Karpas-422 (cell line): ENCODE measurements around the gene CD164L2. TPM values are rescaled to one million over a fixed set of nuclear protein-coding genes. Genes with fewer than 3 reads are reported as not detected.

Experiments used
- DNase-seq: peaks from one replicate; pipeline ENCODE4 v3.0.0-alpha.2; 2015
- H2AFZ ChIP-seq: fragments of 200-600 bp; sonication (generic); 2 replicates; pipeline ENCODE4 v1.6.1; 2014; ENCODE audit warnings: antibody characterized with exemption, low read length, mixed read lengths
- H3K27ac ChIP-seq: fragments of 200-600 bp; sonication (generic); 2 replicates; pipeline ENCODE4 v1.5.1; 2014; ENCODE audit warnings: mild to moderate bottlenecking, low read length, moderate library complexity
- H3K27me3 ChIP-seq: fragments of 200-600 bp; sonication (generic); 2 replicates; pipeline ENCODE4 v1.6.1; 2014; ENCODE audit warnings: low read length, mixed read lengths
- H3K36me3 ChIP-seq: fragments of 200-600 bp; sonication (generic); 2 replicates; pipeline ENCODE4 v1.6.1; 2014; ENCODE audit warnings: low read length, mixed read lengths; ENCODE audit not compliant: insufficient read depth
- H3K4me1 ChIP-seq: fragments of 200-600 bp; sonication (generic); 2 replicates; pipeline ENCODE4 v1.6.1; 2014; ENCODE audit warnings: mild to moderate bottlenecking, low read length, mixed read lengths
- H3K4me2 ChIP-seq: fragments of 200-600 bp; sonication (generic); 2 replicates; pipeline ENCODE4 v1.6.1; 2014; ENCODE audit warnings: low read length, low read depth, mild to moderate bottlenecking; ENCODE audit not compliant: poor library complexity, severe bottlenecking
- H3K4me3 ChIP-seq: fragments of 200-600 bp; sonication (generic); 2 replicates; pipeline ENCODE4 v1.5.1; 2014; ENCODE audit warnings: mild to moderate bottlenecking, antibody characterized with exemption, low read length, mixed read lengths
- H3K79me2 ChIP-seq: fragments of 200-600 bp; sonication (generic); 2 replicates; pipeline ENCODE4 v1.6.1; 2014; ENCODE audit warnings: mild to moderate bottlenecking, low read length, mixed read lengths
- H3K9ac ChIP-seq: fragments of 200-600 bp; sonication (generic); 2 replicates; pipeline ENCODE4 v1.6.0; 2014; ENCODE audit warnings: low read length
- H3K9me2 ChIP-seq: fragments of 200-600 bp; sonication (generic), shearing (Covaris generic); replicated peaks from 2 replicates; pipeline ENCODE4 v1.6.0; 2014; ENCODE audit warnings: mild to moderate bottlenecking, low read length, moderate library complexity; ENCODE audit not compliant: insufficient read depth
- H3K9me3 ChIP-seq: fragments of 300-700, 200-600 bp; sonication (generic); 2 replicates; pipeline ENCODE4 v1.6.1; 2014; ENCODE audit warnings: low read length, mixed read lengths
- H4K20me1 ChIP-seq: fragments of 200-600 bp; sonication (generic); 2 replicates; pipeline ENCODE4 v1.6.1; 2014; ENCODE audit warnings: mild to moderate bottlenecking, antibody characterized with exemption, low read length, low read depth; ENCODE audit not compliant: insufficient read depth
- total RNA-seq: library from RNA; depleted of rRNA; stranded (reverse); fragments of >200 nt; shearing (Covaris generic); gene quantifications from 2 replicates; pipeline ENCODE4 v1.2.3, GENCODE V29; 2014; ENCODE audit warnings: low replicate concordance

The CD164L2 gene
- total RNA-seq, 1 experiment from 2014 or later = 0.22 TPM

DNA sequence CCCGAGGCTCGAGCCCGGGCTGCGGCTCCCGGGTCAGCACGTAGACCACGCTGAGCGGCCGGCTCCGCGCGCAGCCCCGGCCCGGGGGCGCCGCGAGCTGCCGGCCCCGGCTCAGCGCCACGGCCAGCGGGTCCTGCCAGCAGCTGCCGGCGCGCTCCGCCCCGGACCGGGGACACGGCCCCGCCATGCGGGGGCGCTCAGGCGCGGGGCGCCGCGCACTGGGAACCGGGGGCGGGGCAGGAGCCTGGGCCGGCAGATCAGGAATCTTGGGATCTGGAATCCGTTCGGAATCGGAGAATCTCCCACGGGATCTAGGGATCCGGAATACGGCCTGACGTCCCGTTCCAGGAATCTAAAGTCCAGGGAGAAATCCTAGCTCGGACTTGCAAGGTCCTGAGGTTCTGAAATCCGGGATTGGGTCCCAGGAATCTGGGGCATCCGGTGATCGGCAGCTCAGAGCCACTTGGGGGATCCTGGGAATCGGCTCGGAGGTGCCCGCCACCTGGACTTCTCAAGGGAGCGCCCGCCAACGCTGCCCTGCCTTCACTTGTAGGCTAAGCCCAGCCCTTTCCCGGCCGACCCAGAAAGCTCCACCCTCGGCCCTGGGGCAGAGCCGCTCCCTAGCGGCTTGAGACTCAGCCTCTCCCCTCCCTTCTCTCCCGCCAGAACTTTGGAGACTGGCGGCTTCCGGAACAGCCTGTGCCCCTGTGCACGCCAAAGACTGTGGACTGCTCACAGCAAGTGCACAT, 16.5 kb downstream of the CD164L2 start, which contains the start of gene MAP3K6:
Gene MAP3K6, minus strand, starts transcription at position 551 of the 749 bp plus-strand sequence. Its CDS starts 364 bp downstream, at position 187.
- Histone ChIP-seq H3K9me3 (no peaks in the 10 kb centered on the region), H3K9ac (peak within 1 kb of the TSS; percentile 79), H3K4me3 (peak within 1 kb of the TSS; percentile 82), H3K4me1 (peaks cover 19% of the 10 kb centered on the region), H3K4me2 (peak within 1 kb of the TSS; percentile 100), H3K27ac (no peak within 1 kb of the TSS), H4K20me1 (no peaks in the 10 kb centered on the region), H3K36me3 (no peaks in the 10 kb centered on the region), H3K79me2 (no peaks in the 10 kb centered on the region), H3K9me2 (no peaks in the 10 kb centered on the region), H2AFZ (peak within 1 kb of the TSS; percentile 94; the same call in 1 of the 2 replicates), H3K27me3 (no peaks in the 10 kb centered on the region)
- peak; percentile 72 for DNase-seq

- no peaks in the 10 kb centered on the region for H3K9me2 ChIP-seq
- H3K4me3 ChIP-seq = peak overlapping the region; percentile 82
- H3K36me3 ChIP-seq = no peaks in the 10 kb centered on the region
- H3K79me2 ChIP-seq = no peaks in the 10 kb centered on the region
- H3K27ac ChIP-seq = no peak overlapping the region
- H2AFZ ChIP-seq = peak overlapping the region; percentile 78; the same call in 1 of the 2 replicates
- peak overlapping the region; percentile 79 for H3K9ac ChIP-seq
- peaks cover 19% of the 10 kb centered on the region for H3K4me1 ChIP-seq
- peak overlapping the region; percentile 100 for H3K4me2 ChIP-seq
- H4K20me1 ChIP-seq = no peaks in the 10 kb centered on the region
- H3K27me3 ChIP-seq = no peaks in the 10 kb centered on the region
- H3K9me3 ChIP-seq = no peaks in the 10 kb centered on the region
- DNase-seq = peak; percentile 89
These were observed 17.1 kb downstream of the CD164L2 start for GRCh38 chr1:27366113-27366410.

DNA sequence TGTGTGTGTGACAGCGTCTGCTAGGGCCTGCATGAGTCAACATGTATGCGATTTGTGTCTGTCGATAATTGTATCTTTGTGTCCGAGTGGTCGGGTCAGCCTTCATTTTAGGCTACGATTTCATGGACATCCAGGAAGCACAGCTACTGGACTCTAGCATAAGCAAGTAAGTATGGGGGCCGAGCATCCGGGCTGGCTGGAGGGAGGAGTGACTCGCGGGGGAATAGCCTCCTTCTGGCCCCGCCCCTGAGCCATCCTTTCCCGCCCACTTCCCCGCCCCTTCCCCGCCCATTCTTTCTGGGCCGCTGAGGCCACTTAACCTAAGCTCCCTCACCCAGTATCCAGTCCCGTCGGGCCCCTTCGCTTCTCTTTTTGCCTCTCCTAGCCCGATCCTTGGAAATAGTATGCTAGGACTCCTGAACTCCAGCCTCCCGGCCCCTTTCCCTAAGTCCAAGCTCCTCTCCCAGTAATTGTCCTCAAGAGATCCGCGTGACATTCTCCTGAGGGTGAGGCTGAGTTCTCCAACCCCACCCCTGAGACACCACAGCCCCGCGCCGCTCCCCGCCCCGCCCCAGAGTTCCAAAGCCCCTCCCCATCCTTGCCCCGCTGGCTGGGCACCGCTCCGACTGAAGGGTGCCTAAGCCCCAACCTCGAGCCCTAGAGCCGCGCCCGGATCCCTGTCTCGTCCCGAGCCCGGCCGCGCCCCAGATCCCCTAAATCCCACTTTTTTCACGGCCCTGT, 17.6 kb downstream of the CD164L2 start:
- Histone ChIP-seq H3K27ac (no peak overlapping the region), H3K4me2 (peak overlapping the region; percentile 100), H3K79me2 (no peaks in the 10 kb centered on the region), H2AFZ (peak overlapping the region; percentile 78; the same call in 1 of the 2 replicates), H3K9ac (peak overlapping the region; percentile 79), H4K20me1 (no peaks in the 10 kb centered on the region), H3K9me3 (no peaks in the 10 kb centered on the region), H3K4me1 (peaks cover 19% of the 10 kb centered on the region), H3K36me3 (no peaks in the 10 kb centered on the region), H3K9me2 (no peaks in the 10 kb centered on the region), H3K27me3 (no peaks in the 10 kb centered on the region), H3K4me3 (peak overlapping the region; percentile 82)
- peak; percentile 93 for DNase-seq

- DNase-seq = no peak
- no peaks in the 10 kb centered on the region for H3K36me3 ChIP-seq
- H2AFZ ChIP-seq = peak overlapping the region; percentile 54; the same call in 1 of the 2 replicates
- H3K9ac ChIP-seq = no peak overlapping the region
- H3K9me2 ChIP-seq = no peaks in the 10 kb centered on the region
- peaks cover 19% of the 10 kb centered on the region for H3K4me1 ChIP-seq
- no peaks in the 10 kb centered on the region for H3K9me3 ChIP-seq
- H3K4me2 ChIP-seq = peak overlapping the region; percentile 100
- no peaks in the 10 kb centered on the region for H3K27me3 ChIP-seq
- no peaks in the 10 kb centered on the region for H3K79me2 ChIP-seq
- H3K27ac ChIP-seq = no peak overlapping the region
- H4K20me1 ChIP-seq = no peaks in the 10 kb centered on the region
- H3K4me3 ChIP-seq = no peak overlapping the region; the same call in 1 of the 2 replicates
These were observed 18.3 kb downstream of the CD164L2 start for GRCh38 chr1:27364696-27365371.

DNA sequence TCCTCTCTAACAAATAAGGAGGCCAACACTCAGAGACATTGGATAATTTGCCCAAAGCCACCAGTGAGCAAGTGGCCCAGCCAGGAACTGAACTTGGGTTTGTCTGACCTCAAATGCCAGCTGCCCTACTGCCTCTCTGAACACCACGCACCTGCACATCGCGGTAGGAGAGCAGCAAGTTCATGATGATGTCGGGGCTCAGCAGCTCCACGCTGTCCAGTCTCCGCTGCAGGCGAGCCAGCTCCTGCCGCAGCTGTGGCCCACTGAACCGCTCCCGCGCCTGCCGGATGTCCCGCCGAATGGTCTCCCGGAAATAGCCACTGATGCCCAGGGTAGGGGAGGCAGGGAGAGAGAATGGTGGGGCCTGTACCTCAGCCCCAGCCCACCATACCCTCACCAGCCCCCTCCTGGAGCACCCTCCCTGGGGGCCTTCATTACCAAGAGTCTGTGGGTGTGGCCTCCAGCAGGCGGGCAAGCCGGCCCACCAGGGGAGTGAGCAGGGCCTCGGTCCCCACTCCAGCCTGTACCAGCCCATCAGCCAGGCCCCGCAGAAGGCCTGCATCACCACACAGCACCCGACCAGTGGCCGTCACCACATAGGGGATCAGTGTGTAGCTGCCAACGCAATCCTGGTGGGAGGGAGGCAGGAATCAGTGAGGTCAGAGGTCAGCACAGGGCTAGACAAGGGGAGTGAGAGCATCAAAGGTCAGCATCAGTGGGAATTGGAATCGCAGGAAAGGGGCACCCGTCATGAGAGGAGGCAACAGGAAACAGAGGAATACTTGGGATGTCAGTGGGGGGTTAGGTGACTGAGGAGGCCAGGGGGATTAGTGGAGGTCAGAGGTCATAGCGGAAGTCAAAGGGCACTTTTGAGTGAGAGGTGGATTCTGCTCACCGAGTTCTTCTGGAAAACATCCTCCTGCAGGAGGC, 19.1 kb downstream of the CD164L2 start:
- Histone ChIP-seq H3K36me3 (no peaks in the 10 kb centered on the region), H3K27ac (no peak overlapping the region), H3K79me2 (no peaks in the 10 kb centered on the region), H3K9me2 (no peaks in the 10 kb centered on the region), H3K4me2 (no peak overlapping the region), H3K4me3 (no peak overlapping the region), H3K9ac (no peak overlapping the region), H3K9me3 (no peaks in the 10 kb centered on the region), H3K4me1 (peaks cover 19% of the 10 kb centered on the region), H3K27me3 (no peaks in the 10 kb centered on the region), H2AFZ (no peak overlapping the region), H4K20me1 (no peaks in the 10 kb centered on the region)
- no peak for DNase-seq

DNA sequence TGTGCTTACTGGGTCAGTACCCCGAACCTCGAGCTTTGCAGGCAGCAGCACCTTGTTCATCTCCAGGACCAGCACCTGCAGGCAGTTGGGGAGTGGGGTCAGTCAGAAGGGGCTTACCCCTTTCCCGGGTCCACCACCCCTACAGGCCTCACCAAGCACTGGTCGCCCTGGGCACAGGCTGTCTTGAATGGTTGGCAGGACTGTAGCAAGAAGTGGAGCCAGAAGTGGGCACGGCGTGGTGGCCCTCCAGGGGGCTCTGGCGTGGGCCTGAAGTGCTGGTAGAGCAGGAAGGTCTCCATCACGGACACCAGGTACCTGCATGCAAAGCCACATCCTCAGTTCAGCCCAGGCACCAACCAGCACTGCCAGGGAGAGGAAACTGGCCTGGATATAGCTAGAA, 21.6 kb downstream of the CD164L2 start:
- Histone ChIP-seq H3K27me3 (no peaks in the 10 kb centered on the region), H3K36me3 (no peaks in the 10 kb centered on the region), H3K9me3 (no peaks in the 10 kb centered on the region), H3K4me1 (peaks cover 22% of the 10 kb centered on the region), H3K27ac (no peak overlapping the region), H2AFZ (no peak overlapping the region), H3K4me2 (no peak overlapping the region), H3K9me2 (no peaks in the 10 kb centered on the region), H3K79me2 (no peaks in the 10 kb centered on the region), H4K20me1 (no peaks in the 10 kb centered on the region), H3K4me3 (no peak overlapping the region), H3K9ac (no peak overlapping the region)
- DNase-seq = no peak

- no peak overlapping the region for H3K4me3 ChIP-seq
- no peaks in the 10 kb centered on the region for H3K36me3 ChIP-seq
- H3K4me2 ChIP-seq = no peak overlapping the region
- H3K9me3 ChIP-seq = no peaks in the 10 kb centered on the region
- peaks cover 25% of the 10 kb centered on the region for H3K4me1 ChIP-seq
- H2AFZ ChIP-seq = no peak overlapping the region
- H3K79me2 ChIP-seq = no peaks in the 10 kb centered on the region
- no peaks in the 10 kb centered on the region for H3K9me2 ChIP-seq
- DNase-seq = no peak
- no peak overlapping the region for H3K27ac ChIP-seq
- H3K9ac ChIP-seq = no peak overlapping the region
- no peaks in the 10 kb centered on the region for H3K27me3 ChIP-seq
- H4K20me1 ChIP-seq = no peaks in the 10 kb centered on the region
These were observed 22.1 kb downstream of the CD164L2 start for GRCh38 chr1:27361044-27361402.
